ENCODE results near the gene AGER.
"Not testable (repeated sequence)": the region's sequence is repeated elsewhere in the genome, so short reads cannot be mapped to it uniquely, and the experiment has no call there.

The AGER gene

GRCh38 chr6:32148289-32149091 is 35.6 kb downstream of the AGER start:
- DNase-seq (ENCODE audit: low spot score), result peak; percentile 64

GRCh38 chr6:32147401-32148132 is 36.5 kb downstream of the AGER start:
- DNase-seq (ENCODE audit: low spot score), result no peak

- DNase-seq (ENCODE audit: low spot score), result no peak
Observed at GRCh38 chr6:32146687-32147086, 37.4 kb downstream of the AGER start.

- no peak for DNase-seq (ENCODE audit: low spot score)
Observed at GRCh38 chr6:32146287-32146686, 37.8 kb downstream of the AGER start.

GRCh38 chr6:32144238-32144637 is 39.8 kb downstream of the AGER start:
- not testable (repeated sequence) for DNase-seq (ENCODE audit: low spot score)

GRCh38 chr6:32140420-32141046 is 43.5 kb downstream of the AGER start:
- DNase-seq (ENCODE audit: low spot score), result no peak

GRCh38 chr6:32139590-32139989 is 44.5 kb downstream of the AGER start:
- DNase-seq (ENCODE audit: low spot score), result no peak

- DNase-seq (ENCODE audit: low spot score), result no peak
Observed at GRCh38 chr6:32137454-32137853, 46.6 kb downstream of the AGER start.

- DNase-seq (ENCODE audit: low spot score), result no peak
Observed at GRCh38 chr6:32133786-32134185, 50.3 kb downstream of the AGER start.

GRCh38 chr6:32132110-32132509 is 51.9 kb downstream of the AGER start:
- no peak for DNase-seq (ENCODE audit: low spot score)

GRCh38 chr6:32131439-32131948 is 52.6 kb downstream of the AGER start:
- no peak for DNase-seq (ENCODE audit: low spot score)
